K562 (cell line): ENCODE data around the gene AHCYL2. TPM values are rescaled to one million over a fixed set of nuclear protein-coding genes. Genes with fewer than 3 reads are reported as not detected.

Experiments used
- ATAC-seq: fragments of 200-7000 bp; cut with Tn5 transposase; 3 replicates; pipeline ENCODE4 v1.9.1; 2020; ENCODE audit warnings: moderate library complexity
- BruUV-seq: library from RNA; stranded (reverse); fragments of 400-500 nt; replicated peaks from 2 replicates; lab custom pipeline; 2021; lab: Mats Ljungman, UMichigan
- CTCF ChIA-PET: fragments of 300-600 bp; formaldehyde crosslinking; extraction: SDS; loops from one replicate; lab custom pipeline; 2021; ENCODE audit warnings: low intra/inter-chr PET ratio; lab: Yijun Ruan, JAX
- POLR2A ChIA-PET: fragments of 300-600, 350-650 bp; sonication (Branson Sonifier 250); formaldehyde crosslinking; extraction: SDS; loops from one replicate; lab custom pipeline; 2021; ENCODE audit warnings: antibody characterized with exemption, inconsistent platforms; lab: Yijun Ruan, JAX
- DNase-seq, 4 experiments: peaks; one replicate each; pipeline versions ENCODE4 v3.0.0 to v3.0.0-alpha.2; 2011 to 2018; ENCODE audit warnings: low spot score in 3 of 4, mixed read lengths in 3 of 4; ENCODE audit errors: extremely low read depth in 1 of 4
- FAIRE-seq: peaks from 2 replicates; lab custom pipeline; 2011; peaks lifted over from hg19 to GRCh38; lab: Jason Lieb, UNC
- H2AFZ ChIP-seq: 2 replicates; pipeline ENCODE4 v1.6.0; 2011; ENCODE audit warnings: low read depth, low read length, control low read depth, inconsistent platforms
- H3K27ac ChIP-seq: fragments of 200-600 bp; 3 replicates; pipeline ENCODE4 v1.8.0; 2011; ENCODE audit warnings: low read depth, mild to moderate bottlenecking, control low read depth, inconsistent platforms, low read length, moderate library complexity, mixed read lengths; ENCODE audit errors: extremely low read depth
- H3K27me3 ChIP-seq, 2 experiments: fragments of 300-600 bp in 1 of 2; 2 replicates in 1 of 2; 3 replicates in 1 of 2; pipeline versions ENCODE4 v1.6.0 to v1.8.0; 2011; ENCODE audit warnings: inconsistent platforms in 2 of 2, low read length in 2 of 2, mild to moderate bottlenecking in 1 of 2, mixed read lengths in 1 of 2, moderate library complexity in 1 of 2; ENCODE audit not compliant: control insufficient read depth in 2 of 2, insufficient read depth in 2 of 2
- H3K36me3 ChIP-seq: fragments of 300-600 bp; 3 replicates; pipeline ENCODE4 v1.8.0; 2011; ENCODE audit warnings: mild to moderate bottlenecking, low read length, inconsistent platforms; ENCODE audit not compliant: control insufficient read depth, insufficient read depth
- H3K4me1 ChIP-seq, 2 experiments: fragments of 200-600 bp in 1 of 2; replicated peaks in 1 of 2; 2 replicates in 1 of 2; 3 replicates in 1 of 2; pipeline versions ENCODE4 v1.5.1 to v1.8.0; 2011; ENCODE audit warnings: inconsistent platforms in 2 of 2, low read length in 2 of 2, mild to moderate bottlenecking in 1 of 2, mixed read lengths in 1 of 2, moderate library complexity in 1 of 2; ENCODE audit not compliant: control insufficient read depth in 2 of 2, insufficient read depth in 2 of 2
- H3K4me2 ChIP-seq: 2 replicates; pipeline ENCODE4 v1.6.1; 2011; ENCODE audit warnings: low read length, control low read depth, inconsistent platforms, mixed read lengths; ENCODE audit not compliant: insufficient read depth
- H3K4me3 ChIP-seq: fragments of 200-600 bp; sonication (generic), shearing (Covaris generic); 2 replicates; pipeline ENCODE4 v1.5.1; 2016; ENCODE audit warnings: control low read depth, inconsistent platforms
- H3K79me2 ChIP-seq: fragments of 200-600 bp; 3 replicates; pipeline ENCODE4 v1.8.0; 2011; ENCODE audit warnings: low read length, inconsistent platforms; ENCODE audit not compliant: control insufficient read depth, insufficient read depth
- H3K9ac ChIP-seq, 2 experiments: 2 replicates each; pipeline versions ENCODE4 v1.6.0 to v1.6.1; 2011; ENCODE audit warnings: low read depth in 2 of 2, low read length in 2 of 2, control low read depth in 1 of 2, inconsistent platforms in 1 of 2, mild to moderate bottlenecking in 1 of 2, mixed read lengths in 1 of 2; ENCODE audit not compliant: insufficient read depth in 1 of 2
- H3K9me1 ChIP-seq: one replicate; pipeline ENCODE4 v1.6.0; 2011; ENCODE audit warnings: inconsistent platforms, mild to moderate bottlenecking, low read length, moderate library complexity; ENCODE audit not compliant: control insufficient read depth, insufficient read depth
- H3K9me3 ChIP-seq: replicated peaks from 2 replicates; pipeline ENCODE4 v1.5.1; 2011; ENCODE audit warnings: low read depth, low read length, inconsistent platforms; ENCODE audit not compliant: control insufficient read depth, insufficient read depth
- H4K20me1 ChIP-seq: replicated peaks from 2 replicates; pipeline ENCODE4 v1.6.1; 2011; ENCODE audit warnings: low read length, inconsistent platforms, mixed read lengths; ENCODE audit not compliant: control insufficient read depth, insufficient read depth
- CBX1 ChIP-seq: sonication (generic); IDR thresholded peaks from 2 replicates; pipeline ENCODE4 v1.6.1; 2016; ENCODE audit warnings: antibody characterized with exemption, low read depth, mild to moderate bottlenecking
- CEBPB ChIP-seq: fragments of 450-650 bp; IDR thresholded peaks from 2 replicates; pipeline ENCODE4 v1.6.1; 2016; ENCODE audit warnings: missing genetic modification characterization, missing compliant biosample characterization
- CEBPG ChIP-seq, 3 experiments: fragments of 200-800 bp in 1 of 3; sonication (Bioruptor generic) in 1 of 3; sonication (generic) in 1 of 3; formaldehyde crosslinking in 1 of 3; IDR thresholded peaks in 2 of 3; conservative IDR thresholded peaks in 1 of 3; 2 replicates each; pipeline versions ENCODE4 v1.6.1 to v1.8.0; 2016 to 2022; ENCODE audit warnings: missing compliant biosample characterization in 2 of 3, missing genetic modification characterization in 2 of 3, mild to moderate bottlenecking in 1 of 3, missing genetic modification reagents in 1 of 3
- TAF15 ChIP-seq: fragments of 200-400 bp; formaldehyde crosslinking; IDR thresholded peaks from 2 replicates; pipeline ENCODE4 v1.6.1; 2017; ENCODE audit warnings: mild to moderate bottlenecking, low read depth, low read length, moderate library complexity
- ZNF316 ChIP-seq: fragments of 450-650 bp; IDR thresholded peaks from 2 replicates; pipeline ENCODE4 v1.6.1; 2016
- WGBS: fragments of 100-300 bp; shearing (Covaris generic); methylation state at CpG from one replicate; pipeline ENCODE4 v1.1.6; 2016; ENCODE audit warnings: low coverage, mixed read lengths; ENCODE audit not compliant: insufficient coverage; ENCODE audit errors: missing lambda C conversion rate; 5-methylcytosine and 5-hydroxymethylcytosine counted together
- in situ Hi-C: fragments of 300-500 bp; cut with MboI; formaldehyde crosslinking; loops from 4 replicates; pipeline ENCODE4 v1.15.0; 2018; ENCODE audit warnings: inconsistent platforms, mixed read lengths
- intact Hi-C: fragments of 100-400 bp; cut with micrococcal nuclease; formaldehyde crosslinking; loops from 2 replicates; pipeline ENCODE4 v1.14.2; 2022
- polyA plus RNA-seq, 8 experiments: library from polyadenylated mRNA; depleted of rRNA in 4 of 8; stranded (reverse) in 5 of 8; unstranded in 3 of 8; fragments of >200 nt; fragmentation: Nextera tagmentation in 2 of 8; fragmentation: Illumina TruSeq in 1 of 8; extraction: Ambion mirVana in 2 of 8; extraction: Trizol in 1 of 8; gene quantifications; 2 replicates each; pipeline versions ENCODE4 v1.2.1 to v1.2.3, GENCODE V29; 2011 to 2014; ENCODE audit warnings: inconsistent platforms in 1 of 8, missing spikeins in 1 of 8
- total RNA-seq, 7 experiments: library from RNA; depleted of rRNA in 6 of 7; stranded (reverse); fragments of >200 nt in 6 of 7; fragmentation: Illumina TruSeq in 2 of 7; extraction: Trizol in 2 of 7; gene quantifications; 2 replicates each; pipeline versions ENCODE4 v1.2.1 to v1.2.3, GENCODE V29; 2011 to 2021; ENCODE audit warnings: low replicate concordance in 1 of 7
- TF ChIP-seq, protein P1 (sequence below): fragments of 450-650 bp; IDR thresholded peaks from 2 replicates; pipeline ENCODE4 v1.6.1; 2016; ENCODE audit warnings: low read depth

The AHCYL2 gene
- total and polyA plus RNA-seq, 9 of the 15 experiments (the other 6 are each of a cell fraction or from before 2014, with no cell fraction given): 0.93 to 10.5 (median 5.2) TPM

DNA sequence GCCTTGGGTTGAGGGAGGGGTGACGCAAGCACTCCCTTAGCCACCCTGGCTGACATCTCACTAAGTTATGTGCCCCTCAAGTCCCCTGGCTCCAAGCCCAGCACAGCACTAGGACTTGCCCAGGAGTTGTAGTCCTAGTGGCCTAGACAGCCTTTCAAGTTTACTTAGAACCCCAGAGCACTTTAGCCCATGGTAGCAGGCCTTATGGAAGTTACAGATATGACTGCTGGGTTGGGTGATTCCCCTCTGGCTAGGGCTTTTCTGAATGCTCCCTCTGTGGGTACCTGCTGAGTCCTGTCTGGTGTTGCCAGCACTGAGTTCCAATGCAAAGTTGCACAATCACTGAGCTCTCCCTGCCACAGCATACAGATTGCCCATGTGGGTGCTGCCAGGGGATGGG lies 83.2 kb downstream of the AHCYL2 start:
- Histone ChIP-seq H3K27me3 (peaks cover 0 to 4% of the 10 kb centered on the region in 2 experiments; a peak in 1 of 5 replicates), H3K36me3 (no peaks in the 10 kb centered on the region), H4K20me1 (no peaks in the 10 kb centered on the region), H3K4me1 (no peaks in the 10 kb centered on the region), H3K9me1 (no peaks in the 10 kb centered on the region), H3K27ac (no peak overlapping the region), H3K9me3 (no peaks in the 10 kb centered on the region), H3K79me2 (no peaks in the 10 kb centered on the region), H3K4me2 (no peak overlapping the region), H3K4me3 (no peak overlapping the region), H2AFZ (no peak overlapping the region), H3K9ac (no peak overlapping the region)
- BruUV-seq: no TSS peak
- in situ Hi-C loops (no loop called here), intact Hi-C loops (no loop called here)
- no peak for FAIRE-seq
- no peak; the same call in 1 of the 3 replicates for ATAC-seq
- CTCF ChIA-PET: no interaction called here
- TF ChIP-seq CBX1: no peak
- 0 out of 2 replicates have a peak, but pooled peaks have one; percentile 8 for TF ChIP-seq CEBPG (CRISPR knock-in tag; IDR thresholded peaks at IDR 0.05)
- peak; percentile 21 to 59; a peak in 2 of 4 replicates for TF ChIP-seq CEBPG (tag; conservative IDR thresholded peaks at IDR 0.05 in 1 of 2, IDR thresholded peaks at IDR 0.05 in 1 of 2)
- peak; percentile 78 for TF ChIP-seq CEBPB (tag)
- WGBS: 92% methylated on average over 1 of the region's 1 CpG
- no peak for DNase-seq
- POLR2A ChIA-PET: interaction anchor here (1.0 kb wide), 1 partner anchor 26 kb away, joined by 3 read pairs; no protein-coding TSS in a partner anchor

DNA sequence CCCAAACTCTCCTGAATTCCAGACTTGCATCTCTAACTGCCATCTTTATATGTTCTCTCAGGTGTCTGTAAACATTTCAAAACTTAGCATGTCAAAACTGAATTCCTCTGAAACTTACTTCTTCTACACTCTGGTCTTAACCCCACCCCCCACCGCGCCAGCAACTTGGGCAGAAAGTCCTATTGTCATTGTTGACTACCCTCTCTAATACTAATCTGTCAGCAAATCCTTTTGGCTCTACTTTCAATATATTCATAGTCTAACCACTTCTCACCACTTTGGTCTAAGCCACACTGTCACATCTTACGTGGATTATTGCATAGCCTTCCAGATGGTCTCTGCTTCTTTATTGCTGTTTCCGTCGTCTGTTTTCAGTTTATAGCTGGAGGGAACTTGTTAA lies 86.6 kb downstream of the AHCYL2 start:
- H3K4me3 ChIP-seq: no peak overlapping the region
- POLR2A ChIA-PET: interaction anchor here (0.6 kb wide), 1 partner anchor 443 kb away, joined by 4 read pairs; no protein-coding TSS in a partner anchor
- H3K27ac ChIP-seq: no peak overlapping the region
- no peaks in the 10 kb centered on the region for H3K4me1 ChIP-seq
- in situ Hi-C loops (no loop called here), intact Hi-C loops (no loop called here)
- H3K36me3 ChIP-seq: no peaks in the 10 kb centered on the region
- H4K20me1 ChIP-seq: no peaks in the 10 kb centered on the region
- BruUV-seq: no TSS peak
- CTCF ChIA-PET: no interaction called here
- TF ChIP-seq ZNF316 (peak; percentile 37), TAF15 (no peak)
- TF ChIP-seq, protein P1, sequence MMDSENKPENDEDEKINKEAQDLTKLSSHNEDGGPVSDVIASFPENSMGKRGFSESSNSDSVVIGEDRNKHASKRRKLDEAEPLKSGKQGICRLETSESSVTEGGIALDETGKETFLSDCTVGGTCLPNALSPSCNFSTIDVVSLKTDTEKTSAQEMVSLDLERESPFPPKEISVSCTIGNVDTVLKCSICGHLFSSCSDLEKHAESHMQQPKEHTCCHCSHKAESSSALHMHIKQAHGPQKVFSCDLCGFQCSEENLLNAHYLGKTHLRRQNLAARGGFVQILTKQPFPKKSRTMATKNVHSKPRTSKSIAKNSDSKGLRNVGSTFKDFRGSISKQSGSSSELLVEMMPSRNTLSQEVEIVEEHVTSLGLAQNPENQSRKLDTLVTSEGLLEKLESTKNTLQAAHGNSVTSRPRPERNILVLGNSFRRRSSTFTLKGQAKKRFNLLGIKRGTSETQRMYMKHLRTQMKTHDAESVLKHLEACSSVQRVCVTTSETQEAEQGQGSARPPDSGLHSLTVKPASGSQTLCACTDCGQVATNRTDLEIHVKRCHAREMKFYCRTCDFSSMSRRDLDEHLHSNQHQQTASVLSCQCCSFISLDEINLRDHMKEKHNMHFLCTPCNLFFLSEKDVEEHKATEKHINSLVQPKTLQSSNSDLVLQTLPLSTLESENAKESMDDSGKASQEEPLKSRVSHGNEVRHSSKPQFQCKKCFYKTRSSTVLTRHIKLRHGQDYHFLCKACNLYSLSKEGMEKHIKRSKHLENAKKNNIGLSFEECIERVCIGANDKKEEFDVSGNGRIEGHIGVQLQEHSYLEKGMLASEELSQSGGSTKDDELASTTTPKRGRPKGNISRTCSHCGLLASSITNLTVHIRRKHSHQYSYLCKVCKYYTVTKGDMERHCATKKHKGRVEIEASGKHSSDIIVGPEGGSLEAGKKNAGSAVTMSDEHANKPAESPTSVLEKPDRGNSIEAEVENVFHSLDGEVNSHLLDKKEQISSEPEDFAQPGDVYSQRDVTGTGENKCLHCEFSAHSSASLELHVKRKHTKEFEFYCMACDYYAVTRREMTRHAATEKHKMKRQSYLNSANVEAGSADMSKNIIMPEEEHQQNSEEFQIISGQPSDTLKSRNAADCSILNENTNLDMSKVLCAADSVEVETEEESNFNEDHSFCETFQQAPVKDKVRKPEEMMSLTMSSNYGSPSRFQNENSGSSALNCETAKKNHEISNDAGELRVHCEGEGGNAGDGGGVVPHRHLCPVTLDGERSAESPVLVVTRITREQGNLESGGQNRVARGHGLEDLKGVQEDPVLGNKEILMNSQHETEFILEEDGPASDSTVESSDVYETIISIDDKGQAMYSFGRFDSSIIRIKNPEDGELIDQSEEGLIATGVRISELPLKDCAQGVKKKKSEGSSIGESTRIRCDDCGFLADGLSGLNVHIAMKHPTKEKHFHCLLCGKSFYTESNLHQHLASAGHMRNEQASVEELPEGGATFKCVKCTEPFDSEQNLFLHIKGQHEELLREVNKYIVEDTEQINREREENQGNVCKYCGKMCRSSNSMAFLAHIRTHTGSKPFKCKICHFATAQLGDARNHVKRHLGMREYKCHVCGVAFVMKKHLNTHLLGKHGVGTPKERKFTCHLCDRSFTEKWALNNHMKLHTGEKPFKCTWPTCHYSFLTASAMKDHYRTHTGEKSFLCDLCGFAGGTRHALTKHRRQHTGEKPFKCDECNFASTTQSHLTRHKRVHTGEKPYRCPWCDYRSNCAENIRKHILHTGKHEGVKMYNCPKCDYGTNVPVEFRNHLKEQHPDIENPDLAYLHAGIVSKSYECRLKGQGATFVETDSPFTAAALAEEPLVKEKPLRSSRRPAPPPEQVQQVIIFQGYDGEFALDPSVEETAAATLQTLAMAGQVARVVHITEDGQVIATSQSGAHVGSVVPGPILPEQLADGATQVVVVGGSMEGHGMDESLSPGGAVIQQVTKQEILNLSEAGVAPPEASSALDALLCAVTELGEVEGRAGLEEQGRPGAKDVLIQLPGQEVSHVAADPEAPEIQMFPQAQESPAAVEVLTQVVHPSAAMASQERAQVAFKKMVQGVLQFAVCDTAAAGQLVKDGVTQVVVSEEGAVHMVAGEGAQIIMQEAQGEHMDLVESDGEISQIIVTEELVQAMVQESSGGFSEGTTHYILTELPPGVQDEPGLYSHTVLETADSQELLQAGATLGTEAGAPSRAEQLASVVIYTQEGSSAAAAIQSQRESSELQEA: no peak
- FAIRE-seq (no peak), DNase-seq (no peak), ATAC-seq (no peak)
- 31% methylated on average over 5 of the region's 5 CpGs for WGBS
- no peaks in the 10 kb centered on the region for H3K79me2 ChIP-seq
- H3K9ac ChIP-seq: no peak overlapping the region
- H2AFZ ChIP-seq: no peak overlapping the region; the same call in 1 of the 2 replicates
- H3K9me3 ChIP-seq: no peaks in the 10 kb centered on the region
- H3K9me1 ChIP-seq: no peaks in the 10 kb centered on the region
- no peak overlapping the region for H3K4me2 ChIP-seq
- H3K27me3 ChIP-seq: peaks cover 0 to 4% of the 10 kb centered on the region in 2 experiments; a peak in 1 of 5 replicates
